Fibroblast of upper back skin (primary cell): ENCODE data around the gene KRTAP20-2.
A peak's percentile ranks its signal among the peaks of the same experiment; 100 is the strongest.

Source experiments
- DNase-seq: peaks from one replicate; pipeline ENCODE4 v3.0.0-alpha.2; 2013

KRTAP20-2 gene

GRCh38 chr21:30676737-30677136 is 41.7 kb downstream of the KRTAP20-2 start:
- DNase-seq = peak; percentile 41

GRCh38 chr21:30680586-30680985 is 45.6 kb downstream of the KRTAP20-2 start:
- DNase-seq = no peak

- no peak for DNase-seq
Measured at GRCh38 chr21:30684506-30684905, 49.5 kb downstream of the KRTAP20-2 start.
